C4-2B (cell line): ENCODE measurements around the gene SLC36A1.

Source experiments
- ZFX ChIP-seq: fragments of 450-650 bp; IDR thresholded peaks from 2 replicates; pipeline ENCODE4 v1.6.1; 2017
- TF ChIP-seq, protein P1 (sequence below): fragments of 450-650 bp; conservative IDR thresholded peaks from 2 replicates; pipeline ENCODE4 v1.5.1; 2017; ENCODE audit warnings: mild to moderate bottlenecking

DNA sequence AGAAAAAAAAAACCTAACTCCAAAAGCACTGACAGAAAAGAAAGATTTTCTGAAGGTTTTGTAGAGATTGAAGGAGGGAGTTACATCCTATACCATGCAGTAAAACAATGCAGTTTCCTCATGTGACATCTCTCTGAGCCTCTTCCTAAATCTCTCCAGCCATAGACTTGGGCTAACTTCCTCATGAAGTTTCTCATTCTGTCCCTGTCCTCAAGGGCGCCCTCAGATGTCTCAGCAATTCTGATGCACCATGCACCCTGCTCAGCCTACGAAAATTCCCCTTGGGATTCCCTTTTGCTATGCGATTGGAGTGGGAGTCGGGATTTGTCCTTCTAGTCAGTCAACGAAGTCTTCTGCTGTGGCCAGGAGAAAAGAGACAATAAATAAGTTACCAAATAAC lies 74.8 kb downstream of the SLC36A1 start:
- TF ChIP-seq, protein P1, sequence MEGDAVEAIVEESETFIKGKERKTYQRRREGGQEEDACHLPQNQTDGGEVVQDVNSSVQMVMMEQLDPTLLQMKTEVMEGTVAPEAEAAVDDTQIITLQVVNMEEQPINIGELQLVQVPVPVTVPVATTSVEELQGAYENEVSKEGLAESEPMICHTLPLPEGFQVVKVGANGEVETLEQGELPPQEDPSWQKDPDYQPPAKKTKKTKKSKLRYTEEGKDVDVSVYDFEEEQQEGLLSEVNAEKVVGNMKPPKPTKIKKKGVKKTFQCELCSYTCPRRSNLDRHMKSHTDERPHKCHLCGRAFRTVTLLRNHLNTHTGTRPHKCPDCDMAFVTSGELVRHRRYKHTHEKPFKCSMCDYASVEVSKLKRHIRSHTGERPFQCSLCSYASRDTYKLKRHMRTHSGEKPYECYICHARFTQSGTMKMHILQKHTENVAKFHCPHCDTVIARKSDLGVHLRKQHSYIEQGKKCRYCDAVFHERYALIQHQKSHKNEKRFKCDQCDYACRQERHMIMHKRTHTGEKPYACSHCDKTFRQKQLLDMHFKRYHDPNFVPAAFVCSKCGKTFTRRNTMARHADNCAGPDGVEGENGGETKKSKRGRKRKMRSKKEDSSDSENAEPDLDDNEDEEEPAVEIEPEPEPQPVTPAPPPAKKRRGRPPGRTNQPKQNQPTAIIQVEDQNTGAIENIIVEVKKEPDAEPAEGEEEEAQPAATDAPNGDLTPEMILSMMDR: no peak
- TF ChIP-seq ZFX: no peak
